Measurements from ENCODE around the gene POLG.

Gene POLG

GRCh38 chr15:89326316-89326715 lies 8.3 kb downstream of the POLG start:
- DNase-seq (ENCODE audit: low read depth in 2 of 2): no peak

- DNase-seq (ENCODE audit: low read depth in 2 of 2): no peak
Observed at GRCh38 chr15:89325039-89325803, 9.4 kb downstream of the POLG start.

- no peak for DNase-seq (ENCODE audit: low read depth in 2 of 2)
Observed at GRCh38 chr15:89323825-89324224, 10.8 kb downstream of the POLG start.

DNA sequence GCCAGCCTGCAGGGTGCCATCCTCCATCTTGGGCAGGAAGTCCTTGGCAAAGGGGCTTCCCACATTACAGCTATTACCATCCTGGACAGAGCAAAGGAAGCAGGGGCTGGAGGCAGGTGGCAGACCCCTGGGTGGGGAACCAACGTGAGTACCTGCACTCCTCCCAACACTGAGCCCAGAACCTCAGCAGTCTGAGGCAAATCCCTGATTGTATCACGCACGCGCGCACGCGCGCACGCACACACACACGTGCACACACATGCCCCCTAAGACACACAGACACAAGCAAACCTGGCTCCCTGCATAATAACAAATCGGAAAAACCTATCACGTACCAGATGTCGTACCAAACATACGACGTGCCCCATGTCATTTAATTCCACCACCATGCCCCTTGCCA lies 11.8 kb downstream of the POLG start:
- DNase-seq (ENCODE audit: low read depth in 2 of 2): no peak

GRCh38 chr15:89321521-89322410 lies 12.9 kb downstream of the POLG start:
- DNase-seq (ENCODE audit: low read depth in 2 of 2): no peak

GRCh38 chr15:89320200-89320599 lies 14.4 kb downstream of the POLG start:
- DNase-seq (ENCODE audit: low read depth in 2 of 2): no peak

DNA sequence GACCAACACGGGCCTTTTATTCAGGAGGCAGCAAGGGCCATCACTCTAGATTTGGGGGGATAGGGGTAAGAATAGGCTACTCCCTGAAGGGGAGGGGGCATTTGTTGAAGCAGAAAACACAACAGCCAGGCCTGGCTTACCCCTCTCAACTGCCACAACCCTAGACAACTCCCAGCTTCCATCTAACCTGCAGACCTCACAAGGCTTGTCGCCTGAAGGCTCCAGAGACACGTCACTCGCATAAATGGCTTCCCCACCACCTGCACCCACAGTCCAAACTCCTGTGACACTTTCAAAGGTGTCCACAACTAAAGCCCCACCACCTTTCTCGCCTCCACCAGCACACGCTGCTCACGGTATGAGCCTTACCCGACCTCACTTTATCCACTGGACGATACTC lies 14.9 kb downstream of the POLG start:
- DNase-seq (ENCODE audit: low read depth in 2 of 2): no peak

DNA sequence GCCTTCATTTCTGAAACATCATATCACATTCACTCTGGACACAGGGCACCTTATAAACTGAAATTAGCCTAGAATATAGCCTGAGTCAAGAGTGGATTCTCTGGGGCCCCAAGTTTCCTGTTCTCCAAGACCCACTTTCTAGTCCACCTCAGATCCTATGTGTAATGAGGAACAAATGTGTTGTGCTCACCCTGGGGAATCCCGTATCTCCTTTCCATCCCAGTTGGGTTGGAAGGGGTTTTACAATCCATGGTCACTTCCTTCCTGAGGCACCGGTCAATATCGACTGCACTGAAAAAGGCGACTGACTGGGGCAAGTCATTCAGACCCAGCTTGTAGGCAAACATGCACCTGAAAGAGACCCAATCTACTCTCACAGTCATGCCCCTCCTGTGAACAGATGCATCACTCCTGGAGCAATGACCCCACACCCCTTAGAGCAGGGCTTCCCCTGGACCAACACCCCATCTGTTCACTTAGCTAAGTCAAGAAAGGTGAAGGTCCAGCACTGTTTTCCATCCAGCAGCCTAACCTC lies 17.4 kb downstream of the POLG start:
- no peak for DNase-seq (ENCODE audit: low read depth in 2 of 2)

- no peak for DNase-seq (ENCODE audit: low read depth in 2 of 2)
Observed at GRCh38 chr15:89316504-89316903, 18.1 kb downstream of the POLG start.

DNA sequence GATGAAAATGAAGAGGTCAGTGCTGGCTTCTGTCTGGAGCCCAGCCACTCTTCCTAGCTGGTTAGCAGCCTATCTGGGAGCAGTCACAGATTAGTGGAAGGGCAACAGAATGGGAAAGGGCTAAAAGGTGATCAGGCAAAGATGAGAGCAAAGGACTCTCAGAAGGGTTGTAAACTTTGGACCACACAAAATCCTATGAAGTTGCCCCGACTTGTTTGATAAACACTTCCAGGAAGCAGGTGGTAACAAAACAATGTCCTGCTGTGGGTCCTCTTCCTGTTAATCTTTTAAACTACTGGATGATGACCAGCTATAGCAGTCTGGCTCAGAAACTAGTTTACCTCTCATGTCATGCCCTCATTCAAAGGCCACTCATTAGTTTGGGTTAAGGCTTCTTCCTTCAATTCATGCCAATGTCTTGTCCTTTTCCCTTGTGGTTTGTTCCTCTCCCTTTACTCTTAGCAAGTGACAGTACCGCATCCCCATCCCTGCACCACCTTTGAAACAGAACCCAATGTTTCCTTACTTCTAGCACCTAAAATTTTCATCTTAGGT lies 19.2 kb downstream of the POLG start:
- no peak for DNase-seq (ENCODE audit: low read depth in 2 of 2)

- DNase-seq (ENCODE audit: low read depth in 2 of 2): no peak
Observed at GRCh38 chr15:89309993-89310392, 24.6 kb downstream of the POLG start.

GRCh38 chr15:89308236-89308635 lies 26.4 kb downstream of the POLG start:
- DNase-seq (ENCODE audit: low read depth in 2 of 2): no peak

DNA sequence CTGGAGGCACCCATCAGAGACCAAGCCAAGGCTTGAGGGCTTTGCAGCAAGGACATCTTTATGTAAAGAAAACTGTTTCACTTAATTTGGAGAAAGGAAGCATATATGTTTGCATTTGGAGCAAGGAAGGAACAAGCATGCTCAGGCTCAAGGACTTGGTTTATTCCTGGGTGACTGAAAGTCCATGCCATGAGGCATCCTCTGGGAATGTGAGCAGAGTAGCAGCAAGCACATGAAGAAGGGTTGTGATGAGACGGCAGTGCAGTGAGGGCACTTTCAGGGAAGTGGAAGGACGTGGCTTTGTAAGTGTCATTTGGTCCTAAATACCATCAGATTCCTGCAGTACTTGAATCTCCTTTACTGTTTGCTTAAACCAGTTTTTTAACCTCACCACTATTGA lies 26.8 kb downstream of the POLG start:
- DNase-seq (ENCODE audit: low read depth in 2 of 2): no peak

DNA sequence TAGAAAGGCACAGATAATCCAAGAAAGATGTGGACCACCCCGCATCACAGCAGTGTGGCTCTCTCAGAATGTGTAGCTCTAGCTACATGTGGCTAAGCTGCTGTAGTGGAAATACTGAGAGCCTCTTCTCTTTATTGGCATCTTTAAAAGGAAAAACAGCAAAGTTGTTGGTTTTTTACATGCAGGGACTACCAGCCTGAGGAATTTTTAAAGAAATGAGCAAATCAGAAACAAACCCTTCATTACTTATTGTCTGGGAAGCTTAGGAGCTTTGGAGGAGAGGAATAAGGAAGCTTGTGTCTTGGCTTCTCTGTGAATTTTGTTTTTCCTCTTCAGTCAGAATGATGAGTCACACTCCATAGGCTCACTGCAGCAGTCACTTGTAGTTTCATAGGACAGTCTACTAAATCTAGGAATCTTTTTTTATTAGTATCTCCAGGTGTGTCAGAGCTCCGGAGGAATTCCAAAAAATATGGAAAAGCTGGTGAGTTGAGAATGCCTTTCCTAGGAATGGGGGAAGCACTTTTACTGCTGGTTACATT lies 27.5 kb downstream of the POLG start:
- DNase-seq (ENCODE audit: low read depth in 2 of 2): no peak

GRCh38 chr15:89305395-89305794 lies 29.2 kb downstream of the POLG start:
- no peak for DNase-seq (ENCODE audit: low read depth in 2 of 2)

DNA sequence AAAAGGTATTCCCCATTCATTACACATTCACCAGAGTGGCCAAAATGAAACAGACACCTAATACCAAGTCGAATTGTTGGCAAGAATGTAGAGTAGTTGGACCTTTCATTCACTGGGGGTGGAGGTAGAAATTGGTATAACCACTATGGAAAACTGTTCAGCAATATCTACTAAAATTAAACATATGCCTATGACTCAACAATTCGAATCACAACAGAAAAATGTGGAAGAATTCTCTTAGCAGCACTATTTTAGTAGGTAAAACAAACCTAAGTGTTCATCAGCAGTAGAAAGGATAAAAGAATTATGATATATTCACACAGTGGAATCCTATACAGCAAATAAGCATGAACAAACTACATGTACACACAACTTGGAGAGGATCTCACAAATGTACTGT lies 30.6 kb downstream of the POLG start:
- DNase-seq (ENCODE audit: low read depth in 2 of 2): no peak

DNA sequence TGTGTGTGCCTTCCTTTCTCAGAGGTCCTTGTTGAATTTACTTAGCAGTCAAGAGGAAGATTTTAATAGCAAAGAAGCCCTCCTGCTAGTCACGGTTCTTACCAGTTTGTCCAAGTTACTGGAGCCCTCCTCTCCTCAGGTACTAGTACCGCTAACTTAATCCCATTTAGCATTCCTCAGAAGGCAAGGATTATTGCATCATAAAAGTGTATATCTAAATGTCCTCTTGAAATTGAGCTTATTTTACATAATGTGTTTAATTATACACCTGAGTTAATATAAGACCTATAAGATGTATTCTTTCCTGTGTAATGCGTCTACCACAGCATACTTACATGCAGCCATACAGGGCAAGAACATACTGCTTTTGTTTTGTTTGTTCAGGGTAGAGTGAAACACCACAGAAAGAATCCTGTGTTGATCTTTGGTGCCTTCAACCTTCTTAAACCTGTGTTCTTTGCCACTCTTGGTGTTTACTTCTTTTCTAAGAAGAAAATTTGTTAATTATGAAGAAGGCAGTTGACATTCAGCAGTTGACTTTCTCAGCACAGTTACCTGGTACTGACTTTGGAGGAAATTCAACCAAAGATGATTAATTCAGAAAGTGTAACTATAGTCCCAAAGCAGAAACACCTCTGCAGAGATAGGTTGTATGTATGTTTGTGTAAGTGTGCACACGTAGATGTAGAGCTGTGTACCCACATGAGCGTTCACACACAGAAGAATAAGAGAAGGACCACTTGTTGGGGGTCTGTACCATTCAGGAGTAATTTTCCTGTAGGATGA lies 33.1 kb downstream of the POLG start:
- no peak for DNase-seq (ENCODE audit: low read depth in 2 of 2)

DNA sequence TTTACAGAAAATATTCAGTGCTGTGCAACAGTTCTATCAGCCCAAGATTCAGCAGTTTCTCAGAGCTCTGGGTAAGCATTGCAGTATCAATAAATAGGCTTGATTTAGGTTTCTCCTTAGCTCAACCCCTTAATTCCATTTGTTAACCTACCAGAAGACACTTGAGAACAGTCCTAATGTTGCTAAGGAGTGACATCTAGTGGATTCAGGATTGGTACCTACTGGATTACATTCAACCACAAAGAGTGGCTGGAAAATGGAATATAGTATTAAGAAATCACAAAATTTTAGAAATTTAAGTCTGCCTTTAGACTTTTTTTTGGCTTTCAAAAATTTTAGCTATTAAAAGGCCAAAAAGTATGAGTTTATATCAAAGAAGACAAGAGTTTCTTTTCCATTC lies 34.7 kb downstream of the POLG start:
- no peak for DNase-seq (ENCODE audit: low read depth in 2 of 2)

DNA sequence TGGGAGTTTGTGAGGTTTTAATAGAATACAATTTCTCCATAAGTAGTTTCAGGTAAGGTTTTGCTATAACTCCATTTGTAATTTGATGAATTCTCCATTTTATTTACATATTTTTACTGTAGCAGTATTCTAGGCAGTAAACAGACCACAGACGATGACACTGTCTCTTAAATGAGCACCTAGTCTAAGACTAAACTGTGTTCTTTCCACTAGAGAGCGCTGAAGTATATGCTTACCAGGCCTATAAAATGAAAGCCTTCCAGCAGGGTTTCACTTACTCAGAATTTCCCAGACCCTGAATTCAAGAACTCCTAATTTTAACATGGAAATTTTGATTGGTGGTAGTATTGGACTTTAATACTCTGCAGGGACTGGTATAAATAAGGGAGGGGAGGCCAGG lies 41.6 kb downstream of the POLG start:
- no peak for DNase-seq (ENCODE audit: low read depth in 2 of 2)

DNA sequence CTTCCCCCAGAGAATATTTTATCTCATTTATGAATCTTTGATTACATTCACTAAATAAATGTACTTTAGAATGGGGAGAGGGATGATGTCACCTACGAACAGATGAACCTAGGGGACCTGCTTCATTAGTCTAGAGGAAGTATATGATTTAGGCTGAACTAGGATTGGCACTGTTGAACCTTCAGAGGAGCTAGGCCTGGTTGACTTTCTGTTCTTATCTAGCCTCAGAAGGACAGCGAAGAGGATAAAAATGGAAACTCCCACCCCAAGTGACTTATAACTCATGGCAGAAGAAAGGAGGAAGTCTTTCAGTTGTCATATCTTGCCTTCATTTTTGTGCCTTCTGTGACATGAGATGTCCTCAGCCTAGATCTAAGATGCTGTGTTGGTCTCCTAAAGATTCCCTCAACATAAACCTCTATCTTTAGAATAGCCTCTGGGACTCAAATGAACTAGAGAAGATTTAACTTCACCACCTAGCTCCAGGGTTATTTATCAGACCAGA lies 42.6 kb downstream of the POLG start:
- DNase-seq (ENCODE audit: low read depth in 2 of 2): no peak

DNA sequence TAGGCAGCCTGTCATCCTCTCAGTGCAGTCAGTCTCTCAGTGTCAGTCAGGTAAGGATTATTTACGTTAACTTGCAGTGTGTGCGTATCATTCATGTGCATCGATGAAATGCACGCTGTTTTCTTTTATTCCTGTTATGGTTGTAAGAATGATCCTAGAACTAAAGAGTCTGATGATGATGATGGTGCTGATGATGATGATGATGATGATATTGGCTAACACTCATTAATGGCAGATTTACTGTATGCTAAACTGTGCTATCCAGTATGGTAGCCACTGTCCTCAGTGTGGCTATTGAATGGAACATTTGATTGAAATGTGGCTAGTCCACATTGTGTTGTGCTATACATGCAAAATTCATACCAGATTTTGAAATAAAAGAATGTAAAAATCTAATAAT lies 51.4 kb downstream of the POLG start:
- no peak for DNase-seq (ENCODE audit: low read depth in 2 of 2)

Measured in activated CD4-positive, alpha-beta T cell treated with anti-CD3 and anti-CD28 coated beads for 24 hours (primary cell).